Amniotic epithelial cell (primary cell): ENCODE results near the gene JAKMIP3.

Experiments
- DNase-seq: peaks from one replicate; pipeline ENCODE4 v3.0.0-alpha.2; 2010; ENCODE audit warnings: low read depth

Gene JAKMIP3

GRCh38 chr10:132065491-132066105 lies at the start of gene JAKMIP3:
TSS of gene JAKMIP3 (plus strand) at chr10:132065946. CDS start at chr10:132104809, 38,863 bp downstream.
- peak; percentile 95 for DNase-seq

- DNase-seq = no peak
These were observed 49.2 kb upstream of the JAKMIP3 start for GRCh38 chr10:132016514-132016913.

DNA sequence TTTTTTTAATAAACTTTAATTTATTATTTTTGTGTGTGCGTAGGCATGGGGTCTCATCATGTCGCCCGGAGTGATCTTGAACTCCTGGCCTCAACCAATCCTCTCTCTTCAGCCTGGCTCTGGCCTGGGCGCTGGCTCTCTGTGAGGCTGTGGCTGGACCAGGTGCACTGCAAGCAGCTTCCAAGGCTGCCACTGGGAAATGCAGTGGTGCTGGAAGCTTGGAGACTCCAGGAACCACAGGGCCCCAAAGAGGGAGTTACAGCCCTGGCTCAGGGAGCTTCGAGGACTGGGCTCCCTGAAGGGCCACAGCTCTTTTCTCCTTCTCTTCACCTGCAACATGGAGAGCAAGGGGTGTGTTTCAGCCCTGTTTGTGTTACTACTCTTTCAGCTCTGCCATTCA lies 47.3 kb upstream of the JAKMIP3 start:
- no peak for DNase-seq

DNA sequence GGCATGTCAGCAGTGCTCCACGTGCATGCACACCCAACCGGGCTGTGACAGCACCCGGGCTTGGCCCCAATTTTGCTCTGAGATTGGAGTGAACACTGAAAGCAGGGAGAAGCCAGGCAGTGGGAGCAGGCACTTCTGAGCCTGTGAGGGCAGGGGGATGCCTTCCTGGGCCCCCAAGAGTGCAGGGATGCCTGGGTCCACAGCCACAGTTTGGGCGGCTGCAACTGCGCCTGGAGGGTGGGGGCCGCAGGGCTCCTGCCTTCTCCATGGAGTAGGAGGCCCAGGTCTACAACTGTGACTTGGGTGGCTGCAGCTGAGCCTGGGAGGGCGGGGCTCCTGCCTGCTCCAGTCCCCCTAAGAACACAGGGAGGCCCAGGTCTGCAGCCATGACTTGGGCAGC lies 46.4 kb upstream of the JAKMIP3 start:
- no peak for DNase-seq

DNA sequence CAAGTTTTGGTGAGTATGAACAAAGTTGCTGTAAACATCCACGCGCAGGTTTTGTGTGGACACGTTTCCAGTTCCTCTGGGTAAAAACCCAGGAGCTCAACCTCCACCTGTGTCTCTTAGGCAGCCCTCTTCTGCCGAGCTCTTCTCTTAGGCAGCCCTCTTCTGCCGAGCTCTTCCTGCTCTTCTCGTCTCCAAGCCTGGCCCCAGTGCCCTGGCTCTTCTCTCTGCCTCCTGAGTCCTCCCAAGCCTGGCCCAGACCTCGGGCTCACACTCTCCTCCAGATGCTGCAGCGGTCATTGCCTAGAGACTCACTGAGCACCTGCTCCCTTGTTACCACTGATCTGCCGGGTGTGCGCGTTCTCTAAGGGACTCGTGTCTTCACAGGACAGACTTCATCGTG lies 45.3 kb upstream of the JAKMIP3 start:
- DNase-seq = no peak

DNA sequence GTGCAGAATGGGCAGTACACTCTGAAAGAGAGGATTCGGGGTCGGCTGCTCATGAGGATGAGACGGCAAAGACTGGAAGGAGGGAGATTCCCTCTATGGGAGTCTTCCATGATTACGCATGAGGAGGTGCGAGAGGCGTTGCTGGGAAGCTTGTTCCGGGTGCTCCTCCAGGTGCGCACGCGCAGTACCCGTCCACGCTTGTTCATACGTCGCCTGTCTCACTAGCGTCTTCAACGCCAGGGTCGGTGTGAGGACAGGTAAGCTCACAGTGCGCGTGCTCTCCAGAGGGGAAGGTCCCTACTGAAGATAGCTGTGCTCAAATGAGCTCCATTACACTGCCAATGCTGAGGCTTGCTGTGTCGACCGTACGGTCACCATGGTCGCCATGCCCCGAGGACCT lies 44.7 kb upstream of the JAKMIP3 start:
- DNase-seq = no peak

DNA sequence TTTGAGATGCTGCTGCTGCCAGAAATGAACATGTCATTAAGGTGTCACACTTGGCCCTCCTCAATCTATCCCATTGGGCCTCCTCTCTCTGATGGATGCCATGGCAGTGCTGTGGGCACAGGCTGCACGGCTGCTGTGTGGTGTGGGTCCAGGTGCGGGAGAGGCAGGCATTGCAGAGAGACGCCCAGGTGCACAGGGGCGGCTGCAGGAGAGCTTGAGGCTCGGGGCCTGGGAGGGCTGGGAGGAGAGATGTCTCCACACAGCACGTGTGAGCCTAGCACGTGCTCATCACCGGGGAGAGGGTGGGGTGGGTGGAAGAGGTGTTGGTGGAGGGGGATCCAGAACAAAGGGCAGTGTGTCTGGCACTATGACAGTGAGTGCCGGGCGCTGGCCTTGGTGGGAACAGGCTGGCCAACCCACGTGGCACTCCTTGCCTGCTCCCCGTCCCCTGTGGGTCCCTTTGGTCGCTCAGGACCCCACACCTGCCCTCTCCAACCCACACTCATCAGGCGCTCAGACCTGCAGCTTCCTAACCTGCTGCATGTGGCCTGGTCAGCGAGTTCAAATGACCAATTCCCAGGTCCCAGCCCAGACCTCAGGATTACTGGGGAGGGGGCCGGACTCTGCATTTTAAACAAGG lies 44.1 kb upstream of the JAKMIP3 start:
- no peak for DNase-seq

- DNase-seq = no peak
These were observed 43.5 kb upstream of the JAKMIP3 start for GRCh38 chr10:132022241-132022640.

DNA sequence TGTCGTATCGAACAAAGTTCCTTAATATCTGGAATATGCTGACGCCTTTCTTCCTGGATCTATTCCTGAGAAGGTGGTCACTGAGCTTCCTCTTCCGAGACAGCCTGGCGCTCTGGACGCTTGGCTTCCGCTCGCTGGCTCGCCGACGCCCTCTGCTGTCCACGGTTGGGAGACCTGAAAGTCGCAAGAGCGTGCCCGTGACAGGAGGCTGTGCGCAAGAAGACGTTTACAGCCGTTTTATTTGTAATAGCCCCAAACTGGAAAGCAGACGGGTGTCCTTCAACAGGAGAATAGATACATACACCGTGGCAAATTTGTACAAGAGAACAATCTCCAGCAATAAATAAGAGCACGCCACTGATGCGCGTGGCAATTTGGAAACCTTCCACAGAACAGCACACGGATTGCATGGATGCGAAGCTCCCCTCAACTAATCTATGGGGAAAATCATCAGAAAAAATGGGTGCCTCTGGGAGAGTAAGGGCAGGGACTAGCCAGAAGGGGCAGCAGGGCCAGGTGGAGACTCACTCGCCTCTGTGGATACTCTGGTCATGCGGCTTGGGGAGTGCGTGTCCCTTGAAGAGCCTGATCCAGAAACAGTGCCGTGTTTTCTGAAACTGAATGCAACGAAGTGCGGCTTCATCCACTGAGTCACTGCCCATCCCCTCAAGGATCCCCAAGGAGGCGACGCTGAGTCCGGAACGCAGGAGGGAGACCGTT lies 42.5 kb upstream of the JAKMIP3 start:
- DNase-seq = peak; percentile 55

GRCh38 chr10:132027423-132027983 lies 38.2 kb upstream of the JAKMIP3 start:
- peak; percentile 69 for DNase-seq

- no peak for DNase-seq
These were observed 37.0 kb upstream of the JAKMIP3 start for GRCh38 chr10:132028706-132029105.

DNA sequence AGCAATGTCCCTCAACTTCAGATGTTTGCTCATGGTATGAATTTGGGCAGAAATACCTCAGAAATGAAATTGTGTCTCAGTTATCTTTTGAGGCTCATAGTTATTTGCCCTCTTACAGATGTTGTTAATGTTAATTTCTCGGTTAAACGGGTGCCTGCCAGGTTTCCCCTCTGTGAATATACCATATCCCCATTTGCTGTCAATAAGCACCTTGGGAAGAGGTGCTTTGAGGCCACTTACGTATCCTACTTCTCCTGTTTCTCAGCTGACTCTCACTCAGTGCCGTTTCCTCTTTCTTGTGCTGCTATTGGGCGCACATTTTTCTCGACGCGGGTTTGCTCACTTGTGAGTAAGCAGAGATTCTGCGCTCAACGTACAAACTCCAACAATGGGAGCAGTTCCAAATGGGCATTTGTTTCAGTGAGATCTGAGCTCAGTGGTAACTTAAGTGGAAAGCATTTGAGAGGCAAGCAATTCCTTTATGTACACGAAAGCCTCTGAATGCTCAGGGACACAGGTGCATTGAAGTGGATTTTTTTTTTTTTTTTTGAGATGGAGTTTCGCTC lies 34.8 kb upstream of the JAKMIP3 start:
- DNase-seq = no peak

- DNase-seq = no peak
These were observed 32.1 kb upstream of the JAKMIP3 start for GRCh38 chr10:132033632-132034031.

- DNase-seq = no peak
These were observed 30.3 kb upstream of the JAKMIP3 start for GRCh38 chr10:132035476-132035875.

DNA sequence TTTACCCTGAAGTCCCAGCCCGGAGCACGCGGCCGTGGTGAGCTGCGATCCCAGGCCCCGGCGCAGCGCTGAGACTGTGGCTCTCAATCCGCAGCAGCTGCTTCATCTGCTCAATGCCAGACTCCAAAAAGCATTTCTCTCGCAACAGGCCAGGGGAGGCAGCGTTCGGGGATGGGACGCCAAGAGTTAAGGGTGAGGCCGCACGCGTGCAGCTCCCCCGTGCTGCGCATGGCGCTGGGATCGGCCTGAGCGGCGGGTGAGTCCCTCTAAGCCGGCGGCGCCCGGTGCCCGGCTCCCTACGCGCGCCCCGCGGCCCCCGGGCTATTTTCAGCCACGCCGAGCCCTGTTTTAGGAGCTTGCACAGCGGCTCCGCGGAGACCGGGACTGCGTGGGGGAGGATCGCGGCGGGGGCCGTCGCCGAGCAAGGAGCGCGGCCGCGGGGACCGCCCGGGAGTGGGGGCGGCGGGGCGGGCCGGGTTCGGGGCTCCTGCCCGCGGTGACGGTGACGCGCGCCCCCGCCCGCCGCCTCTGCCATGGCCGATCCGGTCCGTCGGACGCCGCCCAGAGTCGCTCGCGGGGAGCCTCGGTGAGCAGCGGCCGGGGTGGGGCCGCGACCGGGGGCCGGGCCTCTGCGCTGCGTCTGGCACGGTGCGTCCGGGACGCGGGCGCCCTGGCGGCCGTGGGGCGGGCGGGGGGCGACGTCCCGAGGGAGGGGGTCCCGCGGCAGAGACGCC lies 29.4 kb upstream of the JAKMIP3 start:
- no peak for DNase-seq

- no peak for DNase-seq
These were observed 28.7 kb upstream of the JAKMIP3 start for GRCh38 chr10:132036887-132037675.

DNA sequence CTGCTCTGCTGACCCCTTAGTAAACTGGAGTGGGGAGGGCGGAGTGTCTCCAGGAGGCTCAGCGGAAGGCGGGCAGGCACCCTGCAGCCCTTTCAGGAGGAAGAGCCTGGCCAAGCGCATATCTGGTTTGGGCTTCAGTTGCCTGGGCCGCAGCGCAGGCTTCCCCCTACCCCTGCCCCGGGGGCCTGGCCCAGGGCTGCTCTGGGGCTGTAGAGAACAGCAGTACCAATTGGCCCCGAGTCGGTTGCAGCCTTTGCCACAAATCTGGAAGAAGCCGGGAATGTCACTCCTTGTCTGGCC lies 28.1 kb upstream of the JAKMIP3 start:
- no peak for DNase-seq

DNA sequence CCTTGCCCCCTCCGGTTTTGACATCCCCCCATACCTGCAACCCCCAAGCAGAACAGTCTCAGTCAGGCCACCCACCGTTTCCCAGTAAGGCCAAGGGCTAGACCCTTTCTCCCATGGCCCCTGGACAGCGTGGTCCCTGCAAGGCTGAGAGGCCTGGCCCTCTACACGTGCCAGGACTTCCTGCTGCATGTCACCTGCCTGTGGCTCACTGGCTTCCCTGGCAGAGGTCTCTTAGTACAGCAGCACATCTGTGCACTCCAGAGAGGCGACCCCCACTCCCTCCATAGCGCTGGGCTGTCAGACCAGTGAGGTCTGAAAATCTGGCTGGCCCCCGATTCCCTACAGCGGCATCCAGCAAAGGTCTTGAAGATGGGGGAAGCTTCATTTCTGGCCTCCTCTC lies 26.4 kb upstream of the JAKMIP3 start:
- no peak for DNase-seq

- no peak for DNase-seq
These were observed 25.7 kb upstream of the JAKMIP3 start for GRCh38 chr10:132040046-132040445.

DNA sequence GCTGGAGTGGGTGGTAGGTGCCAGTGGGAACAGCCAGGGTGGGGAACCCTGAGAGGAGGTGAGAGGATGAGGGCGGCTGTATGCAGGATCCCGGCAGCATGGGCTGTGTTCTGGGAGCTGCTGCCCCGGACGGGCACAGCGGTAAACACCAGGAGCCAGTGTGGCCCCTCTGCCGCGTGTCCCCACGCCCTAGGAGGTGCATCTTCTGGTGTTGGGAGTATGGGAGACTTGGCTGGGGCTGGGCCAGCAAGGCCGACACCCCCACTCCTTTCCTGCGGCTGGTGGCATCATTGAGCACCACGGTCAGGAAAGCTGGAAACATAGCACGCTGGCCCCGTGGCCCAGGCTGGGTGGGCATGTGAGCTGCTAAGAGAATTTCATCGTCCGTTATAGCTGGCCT lies 24.4 kb upstream of the JAKMIP3 start:
- DNase-seq = no peak
